ENCODE measurements around the gene GPC6.

Gene GPC6

GRCh38 chr13:94259984-94260383 is 1033.4 kb downstream of the GPC6 start:
- H3K4me3 ChIP-seq (ENCODE audit: low read length), result no peak overlapping the region
- DNase-seq (ENCODE audit: low read depth), result no peak
- no peak for TF ChIP-seq CTCF (conservative IDR thresholded peaks at IDR 0.05; ENCODE audit: low read depth, low read length)

GRCh38 chr13:94261163-94261562 is 1034.6 kb downstream of the GPC6 start:
- no peak for TF ChIP-seq CTCF (conservative IDR thresholded peaks at IDR 0.05; ENCODE audit: low read depth, low read length)
- no peak for DNase-seq (ENCODE audit: low read depth)
- no peak overlapping the region for H3K4me3 ChIP-seq (ENCODE audit: low read length)

- no peak for TF ChIP-seq CTCF (conservative IDR thresholded peaks at IDR 0.05; ENCODE audit: low read depth, low read length)
- no peak for DNase-seq (ENCODE audit: low read depth)
- no peak overlapping the region for H3K4me3 ChIP-seq (ENCODE audit: low read length)
These were observed 1036.4 kb downstream of the GPC6 start for GRCh38 chr13:94263038-94263437.

GRCh38 chr13:94267581-94268366 is 1041.2 kb downstream of the GPC6 start:
- H3K4me3 ChIP-seq (ENCODE audit: low read length), result no peak overlapping the region
- no peak for TF ChIP-seq CTCF (conservative IDR thresholded peaks at IDR 0.05; ENCODE audit: low read depth, low read length)
- DNase-seq (ENCODE audit: low read depth), result no peak

- no peak for TF ChIP-seq CTCF (conservative IDR thresholded peaks at IDR 0.05; ENCODE audit: low read depth, low read length)
- DNase-seq (ENCODE audit: low read depth), result no peak
- H3K4me3 ChIP-seq (ENCODE audit: low read length), result no peak overlapping the region
These were observed 1042.1 kb downstream of the GPC6 start for GRCh38 chr13:94268661-94269060.

- no peak overlapping the region for H3K4me3 ChIP-seq (ENCODE audit: low read length)
- no peak for DNase-seq (ENCODE audit: low read depth)
- TF ChIP-seq CTCF (conservative IDR thresholded peaks at IDR 0.05; ENCODE audit: low read depth, low read length), result no peak
These were observed 1043.0 kb downstream of the GPC6 start for GRCh38 chr13:94269557-94269956.

GRCh38 chr13:94270556-94270955 is 1043.9 kb downstream of the GPC6 start:
- no peak for TF ChIP-seq CTCF (conservative IDR thresholded peaks at IDR 0.05; ENCODE audit: low read depth, low read length)
- DNase-seq (ENCODE audit: low read depth), result no peak
- no peak overlapping the region for H3K4me3 ChIP-seq (ENCODE audit: low read length)
